ENCODE data around the gene FGD4.
"Not testable (repeated sequence)": the region's sequence is repeated elsewhere in the genome, so short reads cannot be mapped to it uniquely, and the experiment has no call there.

The FGD4 gene

GRCh38 chr12:32561931-32562341 lies 162.6 kb downstream of the FGD4 start:
- no peak for DNase-seq (ENCODE audit: low read depth in 2 of 2)

- not testable (repeated sequence) for DNase-seq (ENCODE audit: low read depth in 2 of 2)
These were observed 163.1 kb downstream of the FGD4 start for GRCh38 chr12:32562413-32562812.

GRCh38 chr12:32566663-32567295 lies 167.4 kb downstream of the FGD4 start:
- no peak for DNase-seq (ENCODE audit: low read depth in 2 of 2)

DNA sequence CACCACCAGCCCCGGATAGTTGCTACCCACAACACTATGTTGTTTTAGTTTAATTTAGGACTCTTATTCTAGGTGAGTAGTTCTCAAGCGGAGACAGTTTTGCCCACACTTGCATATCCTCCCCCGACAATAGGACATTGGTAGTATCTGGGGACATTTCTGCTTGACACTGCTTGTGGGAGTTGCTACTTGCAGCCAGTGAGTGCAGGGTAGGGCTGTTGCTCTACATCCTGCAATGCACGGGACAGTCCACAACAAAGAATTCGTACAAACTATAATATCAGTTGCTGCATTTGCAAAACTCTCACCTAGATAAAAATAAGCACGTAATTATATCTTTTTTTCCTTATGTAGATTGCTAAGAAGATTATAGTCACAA lies 167.9 kb downstream of the FGD4 start:
- no peak for DNase-seq (ENCODE audit: low read depth in 2 of 2)

DNA sequence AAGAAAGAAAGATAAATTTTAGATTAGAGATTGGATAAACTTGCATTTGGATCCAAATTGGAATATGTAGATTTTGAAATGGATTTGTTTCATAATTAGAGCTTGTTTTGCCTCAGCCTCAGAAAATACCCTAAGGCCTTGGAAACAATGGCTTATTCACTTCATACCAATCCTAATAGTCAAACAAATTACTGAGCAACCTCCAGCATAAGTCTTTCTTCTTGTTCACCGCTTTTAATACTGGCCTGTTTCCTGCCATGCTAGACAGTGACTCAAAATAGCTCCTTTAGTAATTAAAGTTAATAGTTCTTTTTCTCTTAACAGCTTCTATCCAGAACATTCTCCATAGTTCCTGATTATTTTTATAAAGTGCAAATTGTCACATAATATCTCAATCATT lies 168.9 kb downstream of the FGD4 start:
- no peak for DNase-seq (ENCODE audit: low read depth in 2 of 2)

DNA sequence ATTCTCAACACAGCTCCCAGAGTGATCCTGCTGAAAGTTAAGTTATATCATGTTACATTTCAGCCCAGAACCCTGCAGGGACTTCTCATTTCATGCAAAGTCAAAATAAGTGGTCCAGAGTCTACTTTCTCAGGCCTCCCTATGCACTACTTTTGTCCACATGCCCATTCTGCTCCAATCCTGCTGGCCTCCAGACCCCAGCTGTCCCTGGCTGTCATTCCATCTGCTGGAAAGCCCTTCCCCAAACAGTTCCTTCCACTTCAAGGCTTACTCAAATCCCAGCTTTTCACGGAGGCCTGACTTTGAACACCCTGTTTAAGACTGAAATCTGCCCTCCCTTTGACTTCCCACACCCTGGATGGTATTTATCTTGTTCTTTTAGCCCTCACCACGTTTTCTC lies 169.9 kb downstream of the FGD4 start:
- no peak for DNase-seq (ENCODE audit: low read depth in 2 of 2)

GRCh38 chr12:32574585-32574984 lies 175.2 kb downstream of the FGD4 start:
- DNase-seq (ENCODE audit: low read depth in 2 of 2) = no peak

GRCh38 chr12:32577328-32577727 lies 178.0 kb downstream of the FGD4 start:
- no peak for DNase-seq (ENCODE audit: low read depth in 2 of 2)

GRCh38 chr12:32583534-32583933 lies 184.2 kb downstream of the FGD4 start:
- DNase-seq (ENCODE audit: low read depth in 2 of 2) = no peak

DNA sequence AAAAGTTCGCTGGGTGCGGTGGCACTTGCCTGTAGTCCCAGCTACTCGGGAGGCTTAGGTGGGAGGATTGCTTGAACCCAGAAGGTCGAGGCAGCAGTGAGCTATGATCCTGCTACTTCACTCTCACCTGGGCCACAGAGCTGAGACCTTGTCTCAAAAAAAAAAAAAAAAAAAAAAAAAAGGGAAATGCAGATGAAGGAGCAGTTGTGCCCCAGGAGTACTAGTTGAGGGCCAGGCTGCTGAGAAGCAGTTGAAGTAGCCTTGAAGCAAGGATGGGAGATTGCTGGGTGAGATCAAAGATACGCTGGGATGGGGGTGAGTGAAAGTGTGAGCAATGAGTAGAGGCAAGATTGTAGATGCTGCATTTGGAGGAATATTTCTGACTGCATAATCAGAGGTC lies 186.3 kb downstream of the FGD4 start:
- DNase-seq (ENCODE audit: low read depth in 2 of 2) = no peak

DNA sequence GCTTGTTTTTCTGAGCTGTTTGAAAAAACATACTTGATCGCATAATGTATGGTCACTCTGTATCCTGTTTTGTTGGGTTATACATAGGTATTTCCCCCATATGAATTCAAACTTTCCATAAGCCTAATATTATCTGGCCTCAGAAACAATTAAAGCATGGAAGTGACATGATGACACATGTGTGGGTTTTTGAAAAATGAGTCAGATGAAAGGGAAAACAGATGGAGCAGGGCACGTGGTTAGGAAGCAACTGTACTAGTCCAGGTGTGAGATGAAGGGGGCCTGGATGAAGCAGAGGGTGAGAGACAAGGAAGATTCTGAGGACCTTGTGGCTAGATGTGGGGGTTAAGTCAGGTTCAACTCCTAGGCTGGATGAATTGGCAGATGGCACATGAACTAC lies 187.0 kb downstream of the FGD4 start:
- DNase-seq (ENCODE audit: low read depth in 2 of 2) = no peak

DNA sequence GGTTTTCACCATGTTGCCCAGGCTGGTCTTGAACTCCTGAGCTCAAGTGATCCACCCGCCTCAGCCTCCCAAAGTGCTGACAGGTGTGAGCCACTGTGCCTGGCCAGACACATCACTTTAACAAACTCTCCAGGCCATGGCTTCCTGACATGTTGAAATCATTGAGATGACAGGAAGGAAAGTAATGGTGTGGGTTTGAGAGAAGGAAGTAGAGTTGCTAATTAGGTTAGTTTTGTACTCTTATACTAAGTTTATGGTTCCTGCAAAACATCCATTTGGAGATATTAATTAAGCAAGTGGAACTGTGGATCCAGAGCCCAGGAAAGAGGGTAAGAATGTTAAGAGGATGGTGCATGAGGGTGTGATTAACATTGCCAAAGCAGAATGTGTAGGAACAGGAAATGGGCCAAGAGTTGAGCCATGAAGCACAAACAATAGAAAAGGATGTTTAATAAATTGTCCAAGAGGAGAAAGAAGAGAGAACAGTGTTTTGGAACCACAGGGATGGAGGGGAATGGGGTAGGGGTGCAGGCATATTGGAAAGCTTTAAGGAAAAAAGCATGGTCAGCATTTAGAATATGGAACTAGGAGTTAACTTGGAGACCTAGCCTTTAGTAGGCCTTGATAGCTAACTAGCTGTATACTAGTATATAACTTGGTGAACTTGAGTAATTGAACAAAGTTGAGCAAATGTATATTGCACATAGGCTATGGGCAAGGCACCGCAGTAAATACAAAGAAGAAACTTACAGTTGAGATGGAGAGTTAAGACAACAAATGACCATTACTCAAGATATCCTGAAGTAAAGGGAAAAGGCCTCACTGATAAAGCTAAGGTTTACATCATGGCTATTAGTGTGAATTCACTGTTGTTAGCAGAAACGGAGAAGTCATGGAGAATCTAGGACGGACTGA lies 188.5 kb downstream of the FGD4 start:
- no peak for DNase-seq (ENCODE audit: low read depth in 2 of 2)

- no peak for DNase-seq (ENCODE audit: low read depth in 2 of 2)
These were observed 189.2 kb downstream of the FGD4 start for GRCh38 chr12:32588604-32589003.

GRCh38 chr12:32589165-32589865 lies 190.0 kb downstream of the FGD4 start:
- DNase-seq (ENCODE audit: low read depth in 2 of 2) = no peak

- no peak for DNase-seq (ENCODE audit: low read depth in 2 of 2)
These were observed 195.9 kb downstream of the FGD4 start for GRCh38 chr12:32595251-32595650.

DNA sequence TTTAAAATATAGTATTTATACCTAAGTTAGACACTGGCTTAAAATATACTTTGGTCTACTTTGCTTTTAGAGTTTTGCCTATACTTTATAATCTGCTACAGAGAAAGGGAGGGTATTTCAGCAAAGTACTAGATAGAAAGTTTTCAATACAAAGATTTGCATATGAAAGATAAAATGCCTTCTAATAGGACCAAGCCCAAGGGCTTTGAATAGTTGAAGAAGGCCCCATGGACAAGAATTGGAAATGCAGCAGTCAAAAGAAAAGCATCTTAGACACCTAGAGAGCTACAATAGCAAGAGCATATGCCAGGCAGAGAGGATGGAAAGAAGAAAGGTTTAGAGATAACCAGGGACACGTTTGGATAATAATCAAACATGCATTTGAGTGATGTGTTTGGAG lies 196.7 kb downstream of the FGD4 start:
- no peak for DNase-seq (ENCODE audit: low read depth in 2 of 2)

DNA sequence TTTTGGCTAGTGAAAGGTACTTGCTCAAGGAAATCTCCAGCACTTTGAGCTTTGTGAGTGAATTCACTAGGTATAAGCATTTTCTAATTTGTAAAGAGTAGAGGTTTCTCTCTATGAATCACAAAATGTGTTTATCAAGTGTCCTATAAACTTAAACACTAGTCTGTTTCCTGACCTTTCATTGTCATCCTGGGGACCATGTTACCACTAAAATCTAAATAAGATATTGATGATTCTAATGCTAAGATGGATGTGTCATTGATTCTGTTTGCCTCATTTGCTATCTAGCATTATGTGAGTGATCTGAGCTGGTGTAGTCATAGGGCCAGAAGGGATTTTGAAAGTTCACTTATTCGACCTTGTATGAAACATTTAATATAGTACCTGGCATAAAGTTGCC lies 199.3 kb downstream of the FGD4 start:
- DNase-seq (ENCODE audit: low read depth in 2 of 2) = no peak

GRCh38 chr12:32600681-32601080 lies 201.3 kb downstream of the FGD4 start:
- DNase-seq (ENCODE audit: low read depth in 2 of 2) = no peak

- no peak for DNase-seq (ENCODE audit: low read depth in 2 of 2)
These were observed 203.7 kb downstream of the FGD4 start for GRCh38 chr12:32603071-32603470.

DNA sequence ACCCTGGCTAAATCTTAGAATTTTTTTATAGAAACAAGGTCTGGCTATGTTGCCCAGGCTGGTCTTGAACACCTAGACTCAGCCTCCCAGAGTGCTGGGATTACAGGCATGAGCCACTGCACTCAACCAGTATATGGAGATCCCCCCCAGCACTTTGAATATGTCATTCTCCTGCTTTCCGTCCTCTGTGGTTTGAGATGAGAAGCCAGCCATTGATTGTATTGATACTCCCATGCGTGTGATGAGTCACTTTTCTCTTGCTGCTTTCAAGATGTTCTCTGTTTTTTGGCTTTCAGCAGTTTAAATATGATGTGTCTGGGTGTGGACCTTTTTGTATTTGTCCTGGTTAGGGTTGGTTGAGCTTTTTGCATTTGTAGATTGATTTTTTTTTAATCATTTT lies 204.5 kb downstream of the FGD4 start:
- no peak for DNase-seq (ENCODE audit: low read depth in 2 of 2)

GRCh38 chr12:32604565-32604964 lies 205.2 kb downstream of the FGD4 start:
- no peak for DNase-seq (ENCODE audit: low read depth in 2 of 2)

GRCh38 chr12:32605326-32606095 lies 206.2 kb downstream of the FGD4 start:
- DNase-seq (ENCODE audit: low read depth in 2 of 2) = no peak
